ENCODE data around the gene VAPB. TPM values are rescaled to one million over a fixed set of nuclear protein-coding genes. Genes with fewer than 3 reads are reported as not detected.

The VAPB gene
- total RNA-seq, 1 experiment from 2014 or later, result 46.6 TPM

GRCh38 chr20:58420798-58421496 lies 31.9 kb downstream of the VAPB start (continued):
- TF ChIP-seq, protein P1, sequence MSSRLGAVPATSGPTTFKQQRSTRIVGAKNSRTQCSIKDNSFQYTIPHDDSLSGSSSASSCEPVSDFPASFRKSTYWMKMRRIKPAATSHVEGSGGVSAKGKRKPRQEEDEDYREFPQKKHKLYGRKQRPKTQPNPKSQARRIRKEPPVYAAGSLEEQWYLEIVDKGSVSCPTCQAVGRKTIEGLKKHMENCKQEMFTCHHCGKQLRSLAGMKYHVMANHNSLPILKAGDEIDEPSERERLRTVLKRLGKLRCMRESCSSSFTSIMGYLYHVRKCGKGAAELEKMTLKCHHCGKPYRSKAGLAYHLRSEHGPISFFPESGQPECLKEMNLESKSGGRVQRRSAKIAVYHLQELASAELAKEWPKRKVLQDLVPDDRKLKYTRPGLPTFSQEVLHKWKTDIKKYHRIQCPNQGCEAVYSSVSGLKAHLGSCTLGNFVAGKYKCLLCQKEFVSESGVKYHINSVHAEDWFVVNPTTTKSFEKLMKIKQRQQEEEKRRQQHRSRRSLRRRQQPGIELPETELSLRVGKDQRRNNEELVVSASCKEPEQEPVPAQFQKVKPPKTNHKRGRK (CRISPR knock-in tag; IDR thresholded peaks at IDR 0.05; ENCODE audit: borderline replicate concordance), result no peak
- TF ChIP-seq TP53 (CRISPR knock-in tag; IDR thresholded peaks at IDR 0.05) (no peak), ZNF219 (CRISPR knock-in tag; IDR thresholded peaks at IDR 0.05; ENCODE audit: borderline replicate concordance) (no peak), AFF4 (CRISPR knock-in tag; IDR thresholded peaks at IDR 0.05; ENCODE audit: borderline replicate concordance) (no peak), NR1H2 (CRISPR knock-in tag; IDR thresholded peaks at IDR 0.05) (no peak)
- TF ChIP-seq, protein P2, sequence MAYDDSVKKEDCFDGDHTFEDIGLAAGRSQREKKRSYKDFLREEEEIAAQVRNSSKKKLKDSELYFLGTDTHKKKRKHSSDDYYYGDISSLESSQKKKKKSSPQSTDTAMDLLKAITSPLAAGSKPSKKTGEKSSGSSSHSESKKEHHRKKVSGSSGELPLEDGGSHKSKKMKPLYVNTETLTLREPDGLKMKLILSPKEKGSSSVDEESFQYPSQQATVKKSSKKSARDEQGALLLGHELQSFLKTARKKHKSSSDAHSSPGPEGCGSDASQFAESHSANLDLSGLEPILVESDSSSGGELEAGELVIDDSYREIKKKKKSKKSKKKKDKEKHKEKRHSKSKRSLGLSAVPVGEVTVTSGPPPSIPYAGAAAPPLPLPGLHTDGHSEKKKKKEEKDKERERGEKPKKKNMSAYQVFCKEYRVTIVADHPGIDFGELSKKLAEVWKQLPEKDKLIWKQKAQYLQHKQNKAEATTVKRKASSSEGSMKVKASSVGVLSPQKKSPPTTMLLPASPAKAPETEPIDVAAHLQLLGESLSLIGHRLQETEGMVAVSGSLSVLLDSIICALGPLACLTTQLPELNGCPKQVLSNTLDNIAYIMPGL (CRISPR knock-in tag; IDR thresholded peaks at IDR 0.05), result no peak
- TF ChIP-seq, protein P3, sequence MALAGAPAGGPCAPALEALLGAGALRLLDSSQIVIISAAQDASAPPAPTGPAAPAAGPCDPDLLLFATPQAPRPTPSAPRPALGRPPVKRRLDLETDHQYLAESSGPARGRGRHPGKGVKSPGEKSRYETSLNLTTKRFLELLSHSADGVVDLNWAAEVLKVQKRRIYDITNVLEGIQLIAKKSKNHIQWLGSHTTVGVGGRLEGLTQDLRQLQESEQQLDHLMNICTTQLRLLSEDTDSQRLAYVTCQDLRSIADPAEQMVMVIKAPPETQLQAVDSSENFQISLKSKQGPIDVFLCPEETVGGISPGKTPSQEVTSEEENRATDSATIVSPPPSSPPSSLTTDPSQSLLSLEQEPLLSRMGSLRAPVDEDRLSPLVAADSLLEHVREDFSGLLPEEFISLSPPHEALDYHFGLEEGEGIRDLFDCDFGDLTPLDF (CRISPR knock-in tag; IDR thresholded peaks at IDR 0.05), result no peak
- TF ChIP-seq, protein P4, sequence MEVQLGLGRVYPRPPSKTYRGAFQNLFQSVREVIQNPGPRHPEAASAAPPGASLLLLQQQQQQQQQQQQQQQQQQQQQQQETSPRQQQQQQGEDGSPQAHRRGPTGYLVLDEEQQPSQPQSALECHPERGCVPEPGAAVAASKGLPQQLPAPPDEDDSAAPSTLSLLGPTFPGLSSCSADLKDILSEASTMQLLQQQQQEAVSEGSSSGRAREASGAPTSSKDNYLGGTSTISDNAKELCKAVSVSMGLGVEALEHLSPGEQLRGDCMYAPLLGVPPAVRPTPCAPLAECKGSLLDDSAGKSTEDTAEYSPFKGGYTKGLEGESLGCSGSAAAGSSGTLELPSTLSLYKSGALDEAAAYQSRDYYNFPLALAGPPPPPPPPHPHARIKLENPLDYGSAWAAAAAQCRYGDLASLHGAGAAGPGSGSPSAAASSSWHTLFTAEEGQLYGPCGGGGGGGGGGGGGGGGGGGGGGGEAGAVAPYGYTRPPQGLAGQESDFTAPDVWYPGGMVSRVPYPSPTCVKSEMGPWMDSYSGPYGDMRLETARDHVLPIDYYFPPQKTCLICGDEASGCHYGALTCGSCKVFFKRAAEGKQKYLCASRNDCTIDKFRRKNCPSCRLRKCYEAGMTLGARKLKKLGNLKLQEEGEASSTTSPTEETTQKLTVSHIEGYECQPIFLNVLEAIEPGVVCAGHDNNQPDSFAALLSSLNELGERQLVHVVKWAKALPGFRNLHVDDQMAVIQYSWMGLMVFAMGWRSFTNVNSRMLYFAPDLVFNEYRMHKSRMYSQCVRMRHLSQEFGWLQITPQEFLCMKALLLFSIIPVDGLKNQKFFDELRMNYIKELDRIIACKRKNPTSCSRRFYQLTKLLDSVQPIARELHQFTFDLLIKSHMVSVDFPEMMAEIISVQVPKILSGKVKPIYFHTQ (CRISPR knock-in tag; IDR thresholded peaks at IDR 0.05), result no peak

- no peak overlapping the region for H3K4me3 Mint-ChIP-seq
- ATAC-seq (no peak), DNase-seq (ENCODE audit: low spot score) (no peak)
- no peaks in the 10 kb centered on the region for H3K27me3 Mint-ChIP-seq (ENCODE audit: low read depth)
- H3K36me3 Mint-ChIP-seq, result peaks cover 29% of the 10 kb centered on the region
- peaks cover 4% of the 10 kb centered on the region; the same call in 1 of the 2 replicates for H3K9me3 Mint-ChIP-seq
- H3K4me1 Mint-ChIP-seq, result peaks cover 55% of the 10 kb centered on the region
- ChIA-PET POLR2A (interaction anchor here (0.6 kb wide), 2 partner anchors 121 to 233 kb away, joined by 3 to 4 read pairs; no protein-coding TSS in a partner anchor), CTCF (interaction anchor here (0.9 to 2.5 kb wide), 2 partner anchors 17 to 26 kb away, joined by 4 to 13 read pairs; no protein-coding TSS in a partner anchor)
- peak overlapping the region; percentile 46; the same call in 1 of the 2 replicates for H3K27ac Mint-ChIP-seq
- TF ChIP-seq, protein P5, sequence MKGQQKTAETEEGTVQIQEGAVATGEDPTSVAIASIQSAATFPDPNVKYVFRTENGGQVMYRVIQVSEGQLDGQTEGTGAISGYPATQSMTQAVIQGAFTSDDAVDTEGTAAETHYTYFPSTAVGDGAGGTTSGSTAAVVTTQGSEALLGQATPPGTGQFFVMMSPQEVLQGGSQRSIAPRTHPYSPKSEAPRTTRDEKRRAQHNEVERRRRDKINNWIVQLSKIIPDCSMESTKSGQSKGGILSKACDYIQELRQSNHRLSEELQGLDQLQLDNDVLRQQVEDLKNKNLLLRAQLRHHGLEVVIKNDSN (CRISPR knock-in tag; IDR thresholded peaks at IDR 0.05), result no peak
- TF ChIP-seq NR2C2 (CRISPR knock-in tag; IDR thresholded peaks at IDR 0.05), result no peak
- no peak for TF ChIP-seq ZNF532 (CRISPR knock-in tag; IDR thresholded peaks at IDR 0.05; ENCODE audit: borderline replicate concordance)
- TF ChIP-seq CREM (CRISPR knock-in tag; IDR thresholded peaks at IDR 0.05), result no peak
- no peak for TF ChIP-seq ESRRA (CRISPR knock-in tag; IDR thresholded peaks at IDR 0.05; ENCODE audit: borderline replicate concordance)
- TF ChIP-seq, protein P6, sequence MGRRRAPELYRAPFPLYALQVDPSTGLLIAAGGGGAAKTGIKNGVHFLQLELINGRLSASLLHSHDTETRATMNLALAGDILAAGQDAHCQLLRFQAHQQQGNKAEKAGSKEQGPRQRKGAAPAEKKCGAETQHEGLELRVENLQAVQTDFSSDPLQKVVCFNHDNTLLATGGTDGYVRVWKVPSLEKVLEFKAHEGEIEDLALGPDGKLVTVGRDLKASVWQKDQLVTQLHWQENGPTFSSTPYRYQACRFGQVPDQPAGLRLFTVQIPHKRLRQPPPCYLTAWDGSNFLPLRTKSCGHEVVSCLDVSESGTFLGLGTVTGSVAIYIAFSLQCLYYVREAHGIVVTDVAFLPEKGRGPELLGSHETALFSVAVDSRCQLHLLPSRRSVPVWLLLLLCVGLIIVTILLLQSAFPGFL (CRISPR knock-in tag; IDR thresholded peaks at IDR 0.05; ENCODE audit: borderline replicate concordance), result no peak
- no peak for TF ChIP-seq ZNF138 (CRISPR knock-in tag; conservative IDR thresholded peaks at IDR 0.05)
Measured at GRCh38 chr20:58421497-58421850, 32.4 kb downstream of the VAPB start.

Measured in WTC11 (cell line).